Neural progenitor cell (in vitro differentiated cells): ENCODE results near the gene PGF.

ENCODE experiments used
- CTCF ChIP-seq: fragments of 200-600 bp; sonication (generic); IDR thresholded peaks from 2 replicates; pipeline ENCODE4 v1.5.1; 2017; ENCODE audit warnings: antibody characterized with exemption, mild to moderate bottlenecking
- EZH2 ChIP-seq: fragments of 200-600 bp; sonication (generic); IDR thresholded peaks from 2 replicates; pipeline ENCODE4 v1.6.1; 2017; ENCODE audit warnings: antibody characterized with exemption, mild to moderate bottlenecking, moderate library complexity

DNA sequence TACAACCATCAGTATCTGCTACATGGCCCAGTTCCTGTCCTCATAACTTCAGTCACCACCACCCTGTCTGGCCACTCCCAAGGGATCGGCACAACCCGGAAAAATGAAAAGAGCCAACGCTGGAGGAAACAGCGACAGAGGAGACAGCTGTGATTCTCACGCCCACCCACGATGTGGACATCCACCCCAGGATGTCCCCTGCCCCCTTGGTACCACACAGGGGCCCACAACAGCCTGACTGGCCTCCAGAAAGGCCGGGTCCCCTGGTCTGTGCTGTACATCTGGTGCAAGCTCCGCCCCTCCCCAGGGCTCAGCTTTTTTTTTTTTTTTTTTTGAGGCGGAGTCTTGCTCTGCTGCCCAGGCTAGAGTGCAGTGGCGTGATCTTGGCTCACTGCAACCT is 44.8 kb downstream of the PGF start:
- TF ChIP-seq EZH2 (no peak), CTCF (no peak)
